IPS-20b (cell line): ENCODE data around the gene ACTL9.

Experiments used
- H3K27ac ChIP-seq: one replicate; pipeline ENCODE4 v1.5.1; 2013; ENCODE audit warnings: low read length
- H3K27me3 ChIP-seq: 2 replicates; pipeline ENCODE4 v1.6.1; 2013; ENCODE audit warnings: mild to moderate bottlenecking, low read length, inconsistent platforms; ENCODE audit not compliant: insufficient read depth
- H3K36me3 ChIP-seq: 2 replicates; pipeline ENCODE4 v1.6.1; 2013; ENCODE audit warnings: low read depth, mild to moderate bottlenecking, inconsistent platforms, low read length, moderate library complexity; ENCODE audit not compliant: insufficient read depth
- H3K4me1 ChIP-seq: 2 replicates; pipeline ENCODE4 v1.6.1; 2013; ENCODE audit warnings: mild to moderate bottlenecking, control low read depth, inconsistent platforms, low read length, moderate library complexity; ENCODE audit not compliant: insufficient read depth
- H3K4me3 ChIP-seq: 2 replicates; pipeline ENCODE4 v1.5.1; 2013; ENCODE audit warnings: mild to moderate bottlenecking, low read length, inconsistent platforms
- H3K9ac ChIP-seq: 2 replicates; pipeline ENCODE4 v1.6.1; 2013; ENCODE audit warnings: low read depth, mild to moderate bottlenecking, inconsistent platforms, low read length, moderate library complexity
- H3K9me3 ChIP-seq: 2 replicates; pipeline ENCODE4 v1.6.1; 2013; ENCODE audit warnings: mild to moderate bottlenecking, low read depth, low read length, inconsistent platforms; ENCODE audit not compliant: insufficient read depth

ACTL9 gene

GRCh38 chr19:8702350-8702749 lies 3.8 kb upstream of the ACTL9 start:
- H3K4me3 ChIP-seq, result no peak overlapping the region
- H3K9ac ChIP-seq, result no peak overlapping the region
- no peaks in the 10 kb centered on the region for H3K36me3 ChIP-seq
- H3K9me3 ChIP-seq, result no peaks in the 10 kb centered on the region
- no peak overlapping the region for H3K27ac ChIP-seq
- H3K27me3 ChIP-seq, result peaks cover 9% of the 10 kb centered on the region
- no peaks in the 10 kb centered on the region; the same call in 1 of the 2 replicates for H3K4me1 ChIP-seq

- H3K4me3 ChIP-seq, result no peak overlapping the region
- H3K27ac ChIP-seq, result no peak overlapping the region
- H3K9ac ChIP-seq, result no peak overlapping the region
- no peaks in the 10 kb centered on the region for H3K36me3 ChIP-seq
- no peaks in the 10 kb centered on the region for H3K9me3 ChIP-seq
- H3K27me3 ChIP-seq, result peaks cover 9% of the 10 kb centered on the region
- H3K4me1 ChIP-seq, result no peaks in the 10 kb centered on the region; the same call in 1 of the 2 replicates
Measured at GRCh38 chr19:8700956-8701355, 2.4 kb upstream of the ACTL9 start.

GRCh38 chr19:8699908-8700307 lies 1.3 kb upstream of the ACTL9 start:
- Histone ChIP-seq H3K9ac (no peak overlapping the region), H3K9me3 (no peaks in the 10 kb centered on the region), H3K4me3 (no peak overlapping the region), H3K27me3 (peaks cover 9% of the 10 kb centered on the region), H3K27ac (no peak overlapping the region), H3K4me1 (no peaks in the 10 kb centered on the region; the same call in 1 of the 2 replicates), H3K36me3 (no peaks in the 10 kb centered on the region)

GRCh38 chr19:8697671-8698432 lies 743 bp downstream of the ACTL9 start:
- Histone ChIP-seq H3K27ac (no peak overlapping the region), H3K9ac (no peak overlapping the region), H3K4me1 (no peaks in the 10 kb centered on the region; the same call in 1 of the 2 replicates), H3K36me3 (no peaks in the 10 kb centered on the region), H3K9me3 (no peaks in the 10 kb centered on the region), H3K27me3 (peaks cover 10% of the 10 kb centered on the region), H3K4me3 (no peak overlapping the region)

- Histone ChIP-seq H3K4me1 (no peaks in the 10 kb centered on the region; the same call in 1 of the 2 replicates), H3K4me3 (no peak overlapping the region), H3K27me3 (peaks cover 14% of the 10 kb centered on the region), H3K9ac (no peak overlapping the region), H3K9me3 (no peaks in the 10 kb centered on the region), H3K36me3 (no peaks in the 10 kb centered on the region), H3K27ac (no peak overlapping the region)
Measured at GRCh38 chr19:8696993-8697392, 1.6 kb downstream of the ACTL9 start.

GRCh38 chr19:8695911-8696310 lies 2.7 kb downstream of the ACTL9 start:
- no peak overlapping the region for H3K4me3 ChIP-seq
- H3K27me3 ChIP-seq, result peaks cover 14% of the 10 kb centered on the region
- H3K9ac ChIP-seq, result no peak overlapping the region
- H3K4me1 ChIP-seq, result no peaks in the 10 kb centered on the region; the same call in 1 of the 2 replicates
- no peak overlapping the region for H3K27ac ChIP-seq
- no peaks in the 10 kb centered on the region for H3K9me3 ChIP-seq
- H3K36me3 ChIP-seq, result no peaks in the 10 kb centered on the region

- no peak overlapping the region for H3K9ac ChIP-seq
- H3K9me3 ChIP-seq, result no peaks in the 10 kb centered on the region
Measured at GRCh38 chr19:8695501-8695900, 3.1 kb downstream of the ACTL9 start.

GRCh38 chr19:8690753-8691539 lies 7.6 kb downstream of the ACTL9 start:
- Histone ChIP-seq H3K27ac (no peak overlapping the region), H3K36me3 (no peaks in the 10 kb centered on the region), H3K9me3 (no peaks in the 10 kb centered on the region), H3K4me3 (no peak overlapping the region), H3K9ac (no peak overlapping the region), H3K27me3 (peaks cover 4% of the 10 kb centered on the region), H3K4me1 (no peaks in the 10 kb centered on the region)

More at GRCh38 chr19:8695501-8695900, 3.1 kb downstream of the ACTL9 start:
- H3K27ac ChIP-seq, result no peak overlapping the region
- no peak overlapping the region for H3K4me3 ChIP-seq
- no peaks in the 10 kb centered on the region; the same call in 1 of the 2 replicates for H3K4me1 ChIP-seq
- H3K27me3 ChIP-seq, result peaks cover 14% of the 10 kb centered on the region
- H3K36me3 ChIP-seq, result no peaks in the 10 kb centered on the region

GRCh38 chr19:8688930-8689329 lies 9.7 kb downstream of the ACTL9 start:
- Histone ChIP-seq H3K36me3 (no peaks in the 10 kb centered on the region), H3K4me3 (no peak overlapping the region), H3K27ac (no peak overlapping the region), H3K9me3 (no peaks in the 10 kb centered on the region), H3K4me1 (no peaks in the 10 kb centered on the region), H3K27me3 (peaks cover 4% of the 10 kb centered on the region), H3K9ac (no peak overlapping the region)

- Histone ChIP-seq H3K36me3 (no peaks in the 10 kb centered on the region), H3K9me3 (no peaks in the 10 kb centered on the region), H3K27ac (no peak overlapping the region), H3K4me1 (no peaks in the 10 kb centered on the region), H3K4me3 (no peak overlapping the region), H3K27me3 (no peaks in the 10 kb centered on the region), H3K9ac (no peak overlapping the region)
Measured at GRCh38 chr19:8686549-8686948, 12.0 kb downstream of the ACTL9 start.

- Histone ChIP-seq H3K27ac (no peak overlapping the region), H3K4me3 (no peak overlapping the region), H3K27me3 (no peaks in the 10 kb centered on the region), H3K9ac (no peak overlapping the region), H3K4me1 (no peaks in the 10 kb centered on the region), H3K36me3 (no peaks in the 10 kb centered on the region), H3K9me3 (peaks cover 4% of the 10 kb centered on the region; the same call in 1 of the 2 replicates)
Measured at GRCh38 chr19:8684001-8684902, 14.3 kb downstream of the ACTL9 start.
